ENCODE data around the gene SAMD13. TPM values are rescaled to one million over a fixed set of nuclear protein-coding genes. Genes with fewer than 3 reads are reported as not detected.

The SAMD13 gene
- total and polyA plus RNA-seq, 2 of the 8 experiments (the other 6 are each of a cell fraction or from before 2014, with no cell fraction given), result 0.86 to 2.3 TPM

GRCh38 chr1:84259989-84260388 is 41.5 kb upstream of the SAMD13 start (continued):
- TF ChIP-seq CHD7 (IDR thresholded peaks at IDR 0.05; ENCODE audit: insufficient replicate concordance, low read length) (no peak), ASH2L (IDR thresholded peaks at IDR 0.05; ENCODE audit: low read length) (no peak), KDM1A (IDR thresholded peaks at IDR 0.05; ENCODE audit: borderline replicate concordance, low read length) (no peak), USF2 (IDR thresholded peaks at IDR 0.05; ENCODE audit: low read length) (no peak), TBP (IDR thresholded peaks at IDR 0.05; ENCODE audit: low read depth, low read length) (no peak), RFX5 (IDR thresholded peaks at IDR 0.05; ENCODE audit: borderline replicate concordance, low read depth, low read length) (no peak), POLR2AphosphoS5 (IDR thresholded peaks at IDR 0.05; ENCODE audit: low read depth, low read length) (no peak), JUN (IDR thresholded peaks at IDR 0.05; ENCODE audit: low read depth, low read length) (no peak), JUND (IDR thresholded peaks at IDR 0.05; ENCODE audit: low read length) (no peak), GABPA (IDR thresholded peaks at IDR 0.05; ENCODE audit: borderline replicate concordance, insufficient read depth, low read length) (no peak), SP1 (IDR thresholded peaks at IDR 0.05; ENCODE audit: low read depth, low read length) (no peak)
